ENCODE data around the gene PBXIP1.

Gene PBXIP1

DNA sequence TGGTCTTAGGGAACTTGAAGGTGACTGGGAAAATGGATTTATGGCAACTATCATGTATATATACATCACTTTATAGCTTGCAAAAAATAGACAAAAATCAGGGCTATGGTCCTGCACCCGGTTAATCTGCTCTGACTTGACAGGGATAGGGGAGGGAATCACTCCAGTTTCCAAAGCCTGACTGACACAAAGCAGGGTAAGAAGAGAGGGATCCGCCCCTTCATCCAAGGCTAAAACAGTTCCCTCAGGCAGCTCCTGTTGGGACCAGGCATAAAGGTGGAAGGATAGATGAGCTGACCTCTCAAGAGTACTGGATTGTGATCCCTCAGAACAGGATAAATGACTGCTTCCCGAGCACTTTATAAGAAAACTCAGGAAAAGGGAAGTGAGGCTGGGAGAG is 1.4 kb downstream of the PBXIP1 start:
- no peak for DNase-seq

DNA sequence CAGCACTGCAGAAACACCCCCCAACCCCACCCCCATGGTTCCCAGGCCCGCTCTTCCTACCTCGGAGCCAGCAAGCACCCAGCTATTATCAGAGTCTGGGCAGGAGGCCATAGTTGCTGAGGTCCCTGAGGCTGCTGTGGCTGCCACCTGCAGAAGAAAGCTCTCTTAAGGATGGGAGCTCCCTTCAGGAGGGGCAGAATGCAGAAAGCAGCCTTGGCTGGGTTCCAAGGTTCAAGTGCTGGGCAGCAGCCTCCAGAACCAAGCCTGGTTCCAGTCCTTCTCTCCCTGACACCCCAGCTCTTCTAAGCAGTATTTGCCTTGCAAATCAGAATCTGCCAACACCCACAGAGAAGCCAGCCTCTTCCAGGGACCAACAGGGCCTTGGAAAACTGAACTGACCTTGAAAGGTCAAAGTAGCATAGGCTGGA is 2.3 kb downstream of the PBXIP1 start:
- no peak for DNase-seq

DNA sequence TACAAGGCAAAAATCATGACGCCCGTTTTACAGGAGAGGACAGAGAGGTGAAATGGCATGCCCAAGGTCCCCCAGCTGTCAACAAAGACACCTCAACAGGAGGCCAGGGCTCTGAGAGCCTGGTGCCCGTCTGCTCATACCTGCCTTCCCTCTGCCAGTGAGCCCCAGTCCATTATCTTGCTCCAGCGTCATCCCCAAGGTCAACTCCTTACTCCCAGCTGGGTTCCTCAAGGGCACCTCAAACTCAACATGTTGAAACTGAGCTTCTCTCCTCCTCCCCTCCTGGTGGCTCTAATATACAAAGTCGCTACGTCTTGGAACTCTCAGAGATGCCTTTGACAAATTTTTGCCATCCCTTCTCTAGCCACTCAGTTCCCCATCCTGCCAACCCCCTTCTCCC is 3.2 kb downstream of the PBXIP1 start:
- DNase-seq = no peak

DNA sequence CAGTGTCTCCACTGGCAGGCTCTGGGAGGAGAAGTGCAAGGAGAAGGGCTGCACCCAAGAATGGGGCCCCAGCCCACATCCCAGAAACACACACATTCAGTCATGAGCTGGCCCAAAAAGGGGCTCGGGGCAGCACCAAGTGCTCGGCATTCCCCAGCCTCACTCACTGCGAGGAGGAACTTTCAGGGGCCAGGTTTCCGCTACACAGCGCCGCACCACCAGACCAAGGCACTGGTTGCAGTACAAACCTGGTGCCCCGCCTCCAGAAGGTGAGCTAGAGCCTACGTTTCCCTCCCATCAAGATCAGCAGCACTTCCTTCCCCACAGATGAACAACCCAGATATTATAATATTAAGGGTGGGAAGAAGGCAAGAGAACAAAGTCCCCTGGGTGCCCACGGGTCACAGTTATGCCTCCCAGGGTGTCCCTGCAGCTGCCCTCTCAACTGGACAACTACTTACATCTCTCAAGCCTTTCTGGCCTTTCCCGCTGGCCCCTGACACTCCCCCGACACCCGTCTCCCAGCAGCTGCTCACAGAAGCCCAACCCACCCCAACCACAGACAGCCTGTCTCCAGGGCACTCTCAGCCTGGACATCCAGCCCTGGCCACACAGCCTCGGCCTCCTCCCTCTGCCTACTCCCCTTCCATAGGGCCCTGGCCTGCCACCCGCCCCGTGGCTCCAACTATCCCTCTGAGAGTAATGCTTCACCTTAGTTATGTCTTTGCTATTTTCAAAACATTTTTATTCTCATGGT is 3.8 kb downstream of the PBXIP1 start:
- DNase-seq = peak; percentile 67

DNA sequence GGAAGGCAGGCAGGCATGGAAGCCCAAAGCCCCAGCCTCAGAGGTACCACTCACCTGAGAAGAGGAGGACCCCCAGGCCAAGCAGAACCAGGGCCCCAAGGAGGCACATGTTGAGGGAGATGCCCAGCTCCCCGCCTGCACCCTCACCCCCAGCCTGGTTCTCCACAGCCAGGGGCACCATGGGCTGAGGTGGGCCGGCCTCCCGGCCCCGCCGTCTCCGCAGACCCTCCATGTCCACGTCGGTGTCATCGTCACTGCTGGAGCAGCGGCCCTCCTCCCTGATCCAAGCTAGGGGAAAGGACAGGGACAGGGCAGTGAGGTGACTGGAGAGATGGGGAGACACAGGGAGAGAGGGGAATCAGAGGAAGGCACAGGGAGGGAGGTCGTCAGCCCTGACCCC is 7.8 kb downstream of the PBXIP1 start:
- DNase-seq = no peak

DNA sequence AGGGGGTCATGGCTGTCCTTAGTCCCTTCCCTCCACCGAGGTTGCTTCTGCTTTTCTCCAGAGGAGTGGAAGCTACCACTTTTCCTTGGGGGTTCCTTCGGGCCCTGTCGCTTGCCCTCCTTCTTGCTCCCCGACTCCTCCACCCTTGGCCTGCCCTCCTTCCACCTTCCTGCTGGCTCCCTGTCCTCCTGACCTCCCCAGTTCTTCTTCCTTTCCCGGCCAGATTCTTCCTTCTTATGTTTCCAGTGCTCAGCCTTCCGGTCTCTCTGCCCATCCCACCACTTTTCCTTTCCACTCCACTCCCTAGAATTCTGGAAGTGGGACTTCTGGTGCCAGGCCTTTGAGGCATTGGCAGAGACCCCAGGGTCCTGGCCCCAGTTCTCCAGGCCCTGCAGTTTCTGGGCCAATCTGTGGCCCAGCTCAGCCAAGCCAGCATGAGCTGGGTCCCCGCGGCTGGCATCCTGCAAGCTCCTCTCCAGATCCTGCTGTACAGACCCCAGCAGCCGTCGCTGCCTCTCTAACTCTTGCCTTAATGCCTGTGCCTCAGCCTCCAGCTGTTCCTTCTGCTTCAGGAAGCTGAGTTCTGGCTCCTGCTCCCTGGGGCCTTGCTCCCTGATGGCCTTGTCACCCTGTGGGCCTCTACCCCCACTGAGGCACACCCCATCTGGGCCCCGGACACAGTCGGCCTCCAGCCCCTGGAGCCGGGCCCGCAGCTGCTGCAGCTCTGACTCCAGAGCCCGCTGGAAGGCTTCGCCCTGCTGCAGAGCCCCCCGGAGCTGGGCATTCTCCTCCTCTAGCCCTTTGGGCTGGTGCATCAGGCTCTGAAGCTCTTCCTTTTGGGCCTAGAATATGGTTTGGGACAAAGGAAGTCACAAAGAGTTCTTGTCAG is 9.7 kb downstream of the PBXIP1 start:
- DNase-seq = no peak

DNA sequence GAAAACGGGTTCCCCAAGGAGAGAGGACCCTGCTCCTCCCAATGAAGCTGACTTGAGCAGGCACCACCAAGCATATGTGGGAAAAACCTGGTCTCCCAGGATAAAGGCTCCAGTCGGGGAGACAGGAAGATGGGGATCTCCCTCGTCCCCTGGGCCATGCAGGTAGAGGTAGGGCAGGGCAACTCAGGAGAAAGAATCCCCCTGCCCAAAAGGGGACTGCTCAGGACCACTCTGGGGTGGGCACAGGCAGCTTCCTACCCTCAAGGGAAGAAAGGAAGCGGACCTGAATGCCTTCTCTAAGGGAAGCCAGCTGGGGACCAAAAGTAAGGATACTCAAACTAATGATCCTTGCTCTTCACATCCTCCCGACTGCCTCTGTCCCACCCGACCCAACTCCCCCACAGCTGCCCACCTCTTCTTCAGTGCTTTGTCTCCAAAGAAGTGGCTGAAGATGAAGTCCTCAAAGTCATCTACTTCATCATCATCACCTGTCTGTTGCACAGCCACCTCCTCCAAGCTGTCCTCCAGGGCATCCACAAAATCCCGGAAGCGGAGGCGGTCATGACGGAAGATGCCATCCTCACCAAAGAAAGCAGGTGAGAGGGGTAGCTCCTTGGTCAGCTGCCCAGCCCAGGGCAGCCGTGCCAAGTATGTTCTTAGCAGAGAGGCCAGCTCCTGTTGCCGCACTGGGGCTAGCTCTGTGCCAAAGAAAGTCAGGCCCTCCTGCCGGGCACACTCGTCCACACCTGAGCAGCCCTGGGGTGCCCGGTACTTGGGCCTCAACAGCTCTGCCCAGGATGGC is 10.5 kb downstream of the PBXIP1 start:
- DNase-seq = no peak

DNA sequence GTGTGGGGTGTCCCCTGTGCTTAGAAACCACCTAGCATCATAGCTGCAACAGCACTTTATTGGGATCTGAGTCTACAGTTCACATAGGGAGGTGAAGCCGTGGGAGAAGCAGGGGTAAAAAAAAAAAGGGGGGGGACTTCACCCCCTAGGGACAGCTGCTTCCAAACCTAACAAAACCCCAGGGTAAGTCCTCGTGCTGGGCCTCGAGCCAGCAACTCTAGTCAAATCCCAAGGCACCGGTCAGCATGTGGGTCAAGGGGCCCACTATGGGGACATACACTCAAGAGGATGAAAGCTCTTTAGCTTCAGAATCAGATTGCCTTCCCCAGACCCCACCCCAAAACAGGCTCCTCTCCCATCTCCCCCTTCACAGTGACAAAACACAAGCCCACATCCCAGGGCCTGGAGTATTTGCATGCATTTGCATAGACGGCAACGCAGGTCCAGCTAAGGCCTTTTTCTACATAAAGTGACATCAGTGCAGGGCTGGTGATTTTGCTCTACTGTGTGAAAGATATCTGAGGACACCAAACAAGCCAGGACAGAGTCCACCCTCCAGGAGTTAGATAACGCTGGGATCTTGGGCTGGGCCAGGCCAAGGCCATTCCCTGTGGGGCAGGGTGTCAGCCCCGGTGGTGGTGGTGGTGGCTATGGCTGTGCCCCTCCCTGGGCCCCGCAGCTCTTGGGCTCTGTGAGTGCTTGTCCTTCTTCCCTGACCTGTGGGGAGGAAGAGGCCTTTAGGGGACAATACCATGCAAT is 11.3 kb downstream of the PBXIP1 start:
- no peak for DNase-seq

DNA sequence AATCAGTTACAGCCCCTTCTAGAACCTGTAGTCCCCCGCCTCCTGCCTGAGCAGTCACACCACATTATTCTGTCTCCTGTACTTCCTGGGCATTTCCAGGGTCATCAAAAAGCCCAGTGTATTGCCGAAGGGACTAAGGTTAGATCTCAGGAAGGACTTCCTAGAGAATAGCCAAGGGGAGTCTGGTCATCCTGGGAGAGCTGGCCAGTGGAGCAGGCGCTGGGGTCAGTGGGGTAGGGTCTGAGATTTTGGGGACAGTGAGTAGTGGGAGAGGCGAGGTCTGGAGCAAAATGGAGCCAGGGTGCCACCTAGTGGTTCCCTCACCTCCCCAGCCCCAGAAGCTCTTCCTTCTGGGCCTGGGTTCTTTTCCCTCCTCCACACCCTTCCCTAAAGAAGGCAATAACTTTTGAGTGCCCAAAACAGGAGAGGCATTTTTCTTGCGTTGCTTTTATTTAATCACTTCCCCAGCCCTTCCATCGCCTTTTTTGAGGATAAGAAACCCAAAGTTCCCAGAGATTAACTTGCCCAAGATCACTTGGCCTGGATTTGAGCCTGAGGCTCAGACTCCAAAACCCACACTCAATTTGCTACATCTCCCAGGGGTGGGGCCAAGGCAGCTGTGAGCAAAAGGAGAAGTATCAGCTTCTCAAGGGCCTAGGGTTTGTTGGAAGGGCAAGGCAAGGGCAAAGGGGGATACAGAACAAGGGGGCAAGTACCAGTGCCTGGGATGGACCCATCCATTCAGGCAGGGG is 12.1 kb downstream of the PBXIP1 start:
- peak; percentile 21 for DNase-seq

DNA sequence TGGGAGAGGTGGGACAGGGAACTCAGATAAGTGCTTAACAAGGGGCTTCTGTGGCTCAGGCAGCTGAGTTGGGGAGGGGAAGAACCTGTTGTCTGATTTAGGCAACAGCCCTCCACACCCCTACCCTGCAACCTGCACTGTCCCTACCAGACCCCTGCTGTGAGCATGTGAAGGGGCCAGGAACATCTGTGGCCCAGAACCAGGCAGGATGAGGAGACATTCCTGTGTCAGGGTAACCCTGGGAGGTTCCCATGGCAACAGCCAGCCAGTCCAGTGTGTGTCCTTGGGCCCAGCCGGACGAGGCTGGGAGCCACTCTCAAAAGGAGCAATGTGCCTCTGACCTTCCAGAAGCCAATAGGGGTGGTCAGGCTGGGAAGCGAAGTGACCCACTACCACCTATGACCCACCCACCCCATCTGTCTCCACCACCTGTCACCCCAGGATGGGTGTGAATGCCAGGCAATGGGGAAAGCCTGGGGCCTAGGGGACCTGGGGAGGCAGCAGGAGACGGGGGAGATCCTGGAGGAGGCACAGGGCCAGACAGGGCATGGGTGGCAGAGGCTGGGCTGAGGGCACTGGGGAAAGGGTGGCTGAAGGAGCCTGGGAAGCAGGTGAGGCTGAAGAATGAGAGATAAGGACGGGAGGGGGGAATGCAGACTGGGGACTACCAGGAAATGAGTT is 14.4 kb downstream of the PBXIP1 start:
- DNase-seq = no peak

DNA sequence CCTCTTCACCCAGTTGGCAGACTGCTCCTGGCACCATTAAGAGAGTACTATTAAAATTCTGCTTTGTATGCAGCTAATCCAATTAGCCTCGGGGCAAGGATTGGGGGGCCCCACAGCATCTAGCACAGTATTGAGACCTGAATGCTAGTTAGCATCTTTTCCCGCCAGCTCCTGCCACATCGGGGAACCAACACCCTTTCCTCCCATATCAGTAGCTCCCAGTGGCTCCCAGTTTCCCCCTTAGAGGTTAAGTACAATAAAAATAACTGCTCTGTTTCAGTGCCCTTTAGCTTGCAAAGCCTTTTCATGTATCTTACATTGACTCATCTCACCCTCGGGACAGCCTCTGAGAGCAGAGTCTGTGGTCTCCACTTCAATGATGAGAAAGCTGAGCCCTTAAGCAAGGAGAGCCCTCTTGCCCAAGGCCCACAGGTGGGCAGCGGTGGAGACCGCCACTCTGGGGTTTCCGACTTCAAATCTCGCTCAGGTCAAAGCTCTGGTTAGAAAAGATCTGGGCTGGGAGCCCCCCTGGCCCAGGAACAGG is 15.2 kb downstream of the PBXIP1 start:
- no peak for DNase-seq

DNA sequence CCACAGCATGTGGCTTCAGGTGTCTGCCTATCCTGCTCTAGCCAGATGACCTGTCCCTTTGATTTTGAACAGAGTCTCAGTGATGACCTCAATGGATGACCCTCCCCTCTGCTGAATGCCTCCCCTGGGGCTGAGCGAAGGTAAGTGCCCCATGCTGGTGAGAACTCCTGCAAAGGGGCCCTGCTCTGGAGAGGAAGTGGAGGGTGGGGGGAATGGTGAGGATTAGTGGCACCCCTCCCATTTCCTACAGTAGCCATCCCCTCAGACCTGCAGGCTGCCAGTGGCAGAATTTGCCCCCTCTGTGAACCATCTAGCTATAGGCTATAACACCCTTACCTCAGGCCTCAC is 15.7 kb downstream of the PBXIP1 start:
- DNase-seq = no peak

DNA sequence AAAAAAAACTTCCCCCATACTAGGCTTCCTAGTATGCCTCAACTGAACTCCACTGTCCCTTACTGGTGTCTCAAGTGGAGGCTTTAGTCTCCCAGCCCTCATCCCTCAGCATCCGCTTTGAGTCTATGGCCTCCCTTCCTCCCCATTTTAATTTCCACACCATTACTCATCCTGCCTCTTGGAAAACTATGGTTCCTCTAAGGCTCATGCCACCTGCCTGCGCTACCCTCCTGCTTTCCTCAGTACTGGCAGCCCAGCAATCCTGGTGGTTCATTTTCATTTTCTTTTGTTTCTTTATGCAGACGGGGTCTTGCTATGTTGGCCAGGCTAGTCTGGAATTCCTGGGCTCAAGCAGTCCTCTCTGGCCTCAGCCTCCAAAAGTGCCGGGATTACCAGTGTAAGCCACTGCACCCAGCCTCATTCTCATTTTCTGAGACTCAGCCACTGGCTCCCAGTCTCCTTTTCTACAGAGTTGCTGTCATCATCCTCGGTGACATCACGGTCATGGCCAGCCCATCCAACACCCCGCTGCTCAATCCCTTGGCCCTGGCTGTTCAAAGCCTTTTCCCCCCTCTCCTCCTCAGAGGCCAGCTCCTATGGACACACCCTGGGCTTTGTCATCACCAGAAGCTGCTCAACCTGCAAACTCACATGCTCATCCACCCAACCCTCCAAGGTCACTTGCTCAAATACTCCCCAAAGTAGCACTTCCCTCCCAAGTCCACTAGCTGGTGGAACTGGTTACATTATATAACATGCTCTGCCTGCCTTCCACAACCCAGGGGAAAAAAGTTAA is 17.1 kb downstream of the PBXIP1 start:
- no peak for DNase-seq

DNA sequence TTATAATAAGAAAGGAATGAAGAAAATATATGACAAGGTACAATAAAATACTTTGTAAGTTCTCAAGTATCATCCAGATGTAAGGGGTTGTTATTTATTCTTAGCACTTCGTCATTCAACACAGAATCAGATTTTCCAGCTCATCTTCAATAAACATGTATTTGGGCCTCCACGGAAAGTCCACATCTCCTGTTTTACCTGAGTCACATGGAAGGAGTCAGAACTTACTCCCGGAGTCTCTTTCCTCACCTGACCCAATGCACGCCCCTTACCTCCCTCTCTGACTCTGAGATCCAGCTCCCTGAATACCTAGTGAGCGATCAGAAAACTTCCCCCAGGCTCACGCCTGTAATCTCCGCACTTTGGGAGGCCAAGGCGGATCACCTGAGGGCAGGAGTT is 17.9 kb downstream of the PBXIP1 start:
- no peak for DNase-seq

DNA sequence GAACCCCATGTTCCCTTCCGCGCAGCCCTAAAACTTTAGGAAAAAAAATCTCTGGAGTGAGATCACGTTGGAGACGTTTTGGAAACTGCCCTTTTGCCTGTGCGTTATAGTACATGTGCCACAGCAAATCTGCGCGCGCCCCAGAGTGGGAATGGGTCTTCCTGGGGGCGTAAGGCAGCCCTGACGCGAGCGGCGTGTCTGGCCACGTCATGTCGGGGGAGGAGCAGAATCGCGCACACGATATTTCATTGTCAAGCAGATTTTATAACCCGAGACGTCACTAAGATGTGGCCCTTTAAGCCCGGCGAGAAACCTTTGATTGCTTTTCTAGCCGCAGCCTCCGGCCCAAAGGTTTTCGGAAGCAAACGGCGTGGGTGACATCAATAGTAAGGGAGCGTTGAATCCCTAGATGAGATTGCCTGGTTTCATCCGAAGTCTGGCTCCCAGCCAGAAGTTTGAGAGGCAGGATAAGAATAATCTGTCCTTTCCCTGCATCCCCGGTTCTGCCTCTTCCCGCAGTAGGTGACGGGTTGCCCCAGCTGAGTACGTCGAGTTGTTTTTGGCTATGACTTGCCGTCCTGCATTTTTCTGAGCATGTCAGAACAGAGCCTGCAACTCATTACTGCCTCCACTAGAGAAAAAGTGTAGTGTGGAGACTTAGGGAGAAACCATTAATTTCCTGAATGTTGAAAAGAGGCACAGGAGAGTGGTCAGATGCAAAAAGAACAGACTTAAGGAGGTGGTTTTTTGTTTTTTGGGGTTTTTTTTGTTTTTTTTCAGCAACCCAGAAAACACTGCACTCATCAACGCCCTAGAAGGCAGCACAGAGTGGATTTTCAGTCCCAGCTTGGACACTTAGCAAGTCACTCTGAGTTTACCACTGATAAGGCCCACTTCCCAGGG is 18.6 kb downstream of the PBXIP1 start:
- peak; percentile 90 for DNase-seq

DNA sequence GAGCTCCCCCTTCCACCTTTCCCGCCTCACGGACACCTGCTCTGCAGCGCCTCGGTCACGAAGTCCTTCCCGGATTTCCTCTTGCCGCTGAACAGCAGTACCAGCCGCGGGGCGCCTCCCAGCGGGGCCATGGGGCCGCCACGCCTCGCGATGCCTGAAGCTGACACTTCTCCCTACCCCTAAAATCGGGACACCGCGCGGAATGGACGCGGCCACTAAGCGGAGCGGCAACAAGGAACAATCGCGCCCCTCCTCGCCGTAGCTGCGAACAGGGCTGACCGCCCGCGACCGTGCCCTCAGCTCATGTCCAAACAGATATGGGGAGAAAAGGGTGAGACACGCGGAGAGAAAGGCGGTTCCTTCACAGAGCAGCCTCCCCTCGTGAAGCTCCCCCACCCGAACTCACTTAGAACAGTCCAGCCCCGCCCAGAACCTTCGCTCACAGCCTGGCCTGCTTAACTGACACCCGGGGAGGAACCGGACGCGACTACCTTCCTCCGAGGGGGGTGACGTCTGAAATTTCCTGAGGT is 19.3 kb downstream of the PBXIP1 start, which contains the start of gene PMVK:
Gene PMVK (minus strand): TSS at position 165 of the 530 bp plus-strand sequence. CDS start 34 bp downstream, at position 131.
- DNase-seq = peak; percentile 95

DNA sequence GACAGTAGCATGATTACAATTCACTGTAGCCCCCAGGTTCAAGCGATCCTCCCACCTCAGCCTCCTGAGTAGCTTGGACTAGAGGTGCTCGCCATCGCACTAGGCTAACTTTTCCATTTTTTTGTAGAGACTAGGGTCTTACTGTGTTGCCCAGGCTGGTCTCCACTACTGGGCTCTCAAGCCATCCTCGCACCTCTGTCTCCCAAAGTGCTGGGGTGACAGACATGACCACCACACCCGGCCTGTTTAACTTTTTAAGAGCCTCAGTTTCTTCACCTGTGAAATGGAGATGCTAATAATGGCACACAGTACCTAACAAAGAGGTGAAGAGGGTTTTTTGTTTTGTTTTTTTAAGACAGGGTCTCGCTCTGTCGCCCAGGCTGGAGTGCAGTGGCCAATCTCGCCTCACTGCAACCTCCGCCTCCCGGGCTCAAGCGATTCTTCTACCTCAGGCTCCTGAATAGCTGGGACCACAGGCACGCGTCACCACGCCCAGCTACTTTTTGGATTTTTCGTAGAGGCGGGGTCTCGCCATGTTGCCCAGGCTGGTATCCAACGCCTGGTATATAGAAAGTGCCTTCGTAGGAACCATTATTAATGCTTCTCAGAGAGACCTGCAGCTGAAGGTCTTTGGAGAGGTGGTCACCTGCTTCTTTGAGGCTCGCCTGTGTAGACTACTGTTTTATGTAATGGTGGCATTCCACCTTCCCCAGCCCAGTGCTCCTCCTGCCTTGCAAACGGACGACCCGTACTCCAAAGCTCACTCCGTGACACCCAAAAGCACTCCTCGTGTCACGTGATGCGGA is 19.9 kb downstream of the PBXIP1 start:
- DNase-seq = peak; percentile 25

Measured in stimulated activated naive CD4-positive, alpha-beta T cell treated with Interleukin-2 at 50 U/mL for 16 hours (primary cell).